Measurements from ENCODE around the gene PIK3CD.

GRCh38 chr1:9655836-9656235 is 4.3 kb downstream of the PIK3CD start:
- TF ChIP-seq CTCF (IDR thresholded peaks at IDR 0.05): no peak
- no peak for TF ChIP-seq YY1 (IDR thresholded peaks at IDR 0.05; ENCODE audit: low read depth)
- no peak for TF ChIP-seq RFX5 (IDR thresholded peaks at IDR 0.05; ENCODE audit: low read length)
- no peak for TF ChIP-seq RAD21 (IDR thresholded peaks at IDR 0.05; ENCODE audit: low read length)
- TF ChIP-seq FOXJ3 (CRISPR knock-in tag; IDR thresholded peaks at IDR 0.05): no peak
- no peak for TF ChIP-seq NFIC (IDR thresholded peaks at IDR 0.05; ENCODE audit: borderline replicate concordance)

Measured in SK-N-SH (cell line).